AG04449 (cell line): Measurements from ENCODE around the gene PCDHB16.
"Not testable (repeated sequence)": the region's sequence is repeated elsewhere in the genome, so short reads cannot be mapped to it uniquely, and the experiment has no call there.

ENCODE experiments used
- CTCF ChIA-PET: fragments of 350-600 bp; formaldehyde crosslinking; extraction: SDS; loops from one replicate; lab custom pipeline; 2021; ENCODE audit warnings: antibody characterized with exemption; lab: Yijun Ruan, JAX
- POLR2A ChIA-PET: fragments of 400-600, 350-600 bp; formaldehyde crosslinking; extraction: SDS; loops from one replicate; lab custom pipeline; 2020; ENCODE audit warnings: antibody characterized with exemption, inconsistent platforms; lab: Yijun Ruan, JAX
- DNase-seq: peaks from one replicate; pipeline ENCODE4 v3.0.0-alpha.2; 2010; ENCODE audit warnings: low read depth, low spot score
- H3K4me3 ChIP-seq: 2 replicates; pipeline ENCODE4 v1.5.1; 2011; ENCODE audit warnings: low read depth, mild to moderate bottlenecking, control low read depth, low read length
- CTCF ChIP-seq: IDR thresholded peaks from one replicate; pipeline ENCODE4 v1.5.1; 2011; ENCODE audit warnings: mild to moderate bottlenecking, moderate library complexity, low read length, control low read depth, inconsistent platforms; ENCODE audit not compliant: insufficient read depth; ENCODE audit errors: missing control alignments

Gene PCDHB16

GRCh38 chr5:141150993-141151325 is 31.2 kb upstream of the PCDHB16 start:
- no peak overlapping the region for H3K4me3 ChIP-seq
- POLR2A ChIA-PET, result no interaction called here
- CTCF ChIA-PET, result interaction anchor here (1.3 to 1.9 kb wide), 2 partner anchors 413 to 416 kb away, joined by 7 to 10 read pairs; no protein-coding TSS in a partner anchor
- DNase-seq, result no peak
- no peak for TF ChIP-seq CTCF

- DNase-seq, CTCF ChIA-PET, POLR2A ChIA-PET, H3K4me3 ChIP-seq: not testable (repeated sequence)
Observed at GRCh38 chr5:141151632-141152031, 30.6 kb upstream of the PCDHB16 start.

- POLR2A ChIA-PET, DNase-seq, H3K4me3 ChIP-seq, CTCF ChIA-PET: not testable (repeated sequence)
Observed at GRCh38 chr5:141152096-141152495, 30.1 kb upstream of the PCDHB16 start.

- no peak for DNase-seq
- TF ChIP-seq CTCF, result no peak
- ChIA-PET POLR2A (no interaction called here), CTCF (no interaction called here)
- H3K4me3 ChIP-seq, result no peak overlapping the region
Observed at GRCh38 chr5:141155540-141156374, 26.4 kb upstream of the PCDHB16 start.

GRCh38 chr5:141157356-141157755 is 24.8 kb upstream of the PCDHB16 start:
- not testable (repeated sequence) for H3K4me3 ChIP-seq

GRCh38 chr5:141157901-141158300 is 24.3 kb upstream of the PCDHB16 start:
- POLR2A ChIA-PET, DNase-seq, H3K4me3 ChIP-seq: not testable (repeated sequence)
- CTCF ChIA-PET, result interaction anchor here (0.9 kb wide), 1 partner anchor 22 kb away, joined by 3 read pairs; no protein-coding TSS in a partner anchor

More at GRCh38 chr5:141157356-141157755, 24.8 kb upstream of the PCDHB16 start:
- DNase-seq, CTCF ChIA-PET, POLR2A ChIA-PET: not testable (repeated sequence)

- H3K4me3 ChIP-seq, result peak within 1 kb of the TSS; percentile 13; the same call in 1 of the 2 replicates
- CTCF ChIA-PET, result interaction anchor here (1.0 to 2.2 kb wide), 4 partner anchors 10 to 391 kb away, joined by 4 to 11 read pairs (median 6); partner anchors contain the start of genes PCDHB16 and PCDHB6
Observed at GRCh38 chr5:141172381-141173204, 9.6 kb upstream of the PCDHB16 start, which contains the start of gene PCDHB7. TSS of gene PCDHB7 (plus strand) at chr5:141172644. CDS start at chr5:141172836, 192 bp downstream.

GRCh38 chr5:141174291-141175104 is 7.7 kb upstream of the PCDHB16 start:
- CTCF ChIA-PET, H3K4me3 ChIP-seq, DNase-seq, POLR2A ChIA-PET: not testable (repeated sequence)

More at GRCh38 chr5:141172381-141173204, 9.6 kb upstream of the PCDHB16 start, which contains the start of gene PCDHB7:
- DNase-seq, result no peak
- peak; percentile 20 for TF ChIP-seq CTCF
- POLR2A ChIA-PET, result no interaction called here
